Measurements from ENCODE around the gene IKBKE.

Gene IKBKE

GRCh38 chr1:206469933-206470691, at the start of gene IKBKE:
IKBKE (plus strand) TSS chr1:206470476; CDS start chr1:206473228, 2,752 bp downstream.
- DNase-seq (ENCODE audit: low read depth, low spot score), result no peak
- ChIA-PET POLR2A (interaction anchor here (1.3 to 1.7 kb wide), 2 partner anchors 9 to 165 kb away, joined by 4 to 11 read pairs; partner anchors contain the start of gene DYRK3), CTCF (interaction anchor here (0.7 to 5.4 kb wide), 17 partner anchors 8 to 513 kb away, joined by 3 to 83 read pairs (median 4); partner anchors contain the start of gene RASSF5)
- TF ChIP-seq CTCF (IDR thresholded peaks at IDR 0.05; ENCODE audit: insufficient read depth, low read length, missing control alignments), result peak; percentile 54
- H3K4me3 ChIP-seq (ENCODE audit: low read depth, low read length), result peak within 1 kb of the TSS; percentile 93

GRCh38 chr1:206421616-206422340, 48.5 kb upstream of the IKBKE start:
- POLR2A ChIA-PET, result no interaction called here
- no peak for DNase-seq (ENCODE audit: low read depth, low spot score)
- CTCF ChIA-PET, result interaction anchor here (1.6 to 1.8 kb wide), 2 partner anchors 19 to 37 kb away, joined by 4 read pairs; no protein-coding TSS in a partner anchor

GRCh38 chr1:206422525-206422924, 47.8 kb upstream of the IKBKE start:
- TF ChIP-seq CTCF (IDR thresholded peaks at IDR 0.05; ENCODE audit: insufficient read depth, low read length, missing control alignments), result no peak
- POLR2A ChIA-PET, result no interaction called here
- CTCF ChIA-PET, result interaction anchor here (1.0 to 1.6 kb wide), 2 partner anchors 18 to 40 kb away, joined by 3 to 4 read pairs; no protein-coding TSS in a partner anchor
- DNase-seq (ENCODE audit: low read depth, low spot score), result no peak
- H3K4me3 ChIP-seq (ENCODE audit: low read depth, low read length), result no peak overlapping the region

More at GRCh38 chr1:206421616-206422340, 48.5 kb upstream of the IKBKE start:
- no peak overlapping the region for H3K4me3 ChIP-seq (ENCODE audit: low read depth, low read length)
- no peak for TF ChIP-seq CTCF (IDR thresholded peaks at IDR 0.05; ENCODE audit: insufficient read depth, low read length, missing control alignments)

- CTCF ChIA-PET, result interaction anchor here (1.3 kb wide), 1 partner anchor 32 kb away, joined by 5 read pairs; no protein-coding TSS in a partner anchor
- H3K4me3 ChIP-seq (ENCODE audit: low read depth, low read length), result no peak overlapping the region
- DNase-seq (ENCODE audit: low read depth, low spot score), result no peak
- TF ChIP-seq CTCF (IDR thresholded peaks at IDR 0.05; ENCODE audit: insufficient read depth, low read length, missing control alignments), result no peak
- POLR2A ChIA-PET, result no interaction called here
These were observed 43.0 kb upstream of the IKBKE start for GRCh38 chr1:206427291-206427690.

- no peak overlapping the region for H3K4me3 ChIP-seq (ENCODE audit: low read depth, low read length)
- no peak for DNase-seq (ENCODE audit: low read depth, low spot score)
- ChIA-PET CTCF (interaction anchor here (1.1 to 2.1 kb wide), 4 partner anchors 11 to 32 kb away, joined by 3 to 8 read pairs (median 5); no protein-coding TSS in a partner anchor), POLR2A (no interaction called here)
- no peak for TF ChIP-seq CTCF (IDR thresholded peaks at IDR 0.05; ENCODE audit: insufficient read depth, low read length, missing control alignments)
These were observed 40.9 kb upstream of the IKBKE start for GRCh38 chr1:206429421-206429820.

Measured in AG04449 (cell line).